H9 (cell line): ENCODE measurements around the gene TCF23. TPM values are rescaled to one million over a fixed set of nuclear protein-coding genes. Genes with fewer than 3 reads are reported as not detected.

Source experiments
- DNase-seq: peaks from one replicate; pipeline ENCODE4 v3.0.0-alpha.2; 2017
- H2AFZ ChIP-seq: one replicate; pipeline ENCODE4 v1.6.1; 2013; ENCODE audit warnings: mild to moderate bottlenecking, low read length, control low read depth, moderate library complexity
- H2AK5ac ChIP-seq: 2 replicates; pipeline ENCODE4 v1.6.1; 2013; ENCODE audit warnings: low read length, control low read depth, mixed read lengths; ENCODE audit not compliant: insufficient read length
- H2BK120ac ChIP-seq: one replicate; pipeline ENCODE4 v1.6.1; 2013; ENCODE audit warnings: low read depth, mild to moderate bottlenecking, low read length, control low read depth, inconsistent platforms; ENCODE audit not compliant: poor library complexity, severe bottlenecking
- H2BK12ac ChIP-seq: 2 replicates; pipeline ENCODE4 v1.6.1; 2013; ENCODE audit warnings: low read length, control low read depth, mixed read lengths, low read depth; ENCODE audit not compliant: insufficient read length
- H2BK15ac ChIP-seq: 2 replicates; pipeline ENCODE4 v1.6.1; 2013; ENCODE audit warnings: low read depth, low read length, control low read depth
- H2BK20ac ChIP-seq: one replicate; pipeline ENCODE4 v1.6.1; 2013; ENCODE audit warnings: low read depth, mild to moderate bottlenecking, low read length, control low read depth, inconsistent platforms; ENCODE audit not compliant: poor library complexity, severe bottlenecking
- H2BK5ac ChIP-seq: 2 replicates; pipeline ENCODE4 v1.6.1; 2013; ENCODE audit warnings: low read length, control low read depth, mixed read lengths; ENCODE audit not compliant: insufficient read length
- H3K14ac ChIP-seq: 2 replicates; pipeline ENCODE4 v1.6.1; 2013; ENCODE audit warnings: low read length, control low read depth; ENCODE audit not compliant: insufficient read depth
- H3K18ac ChIP-seq: 2 replicates; pipeline ENCODE4 v1.6.1; 2013; ENCODE audit warnings: low read depth, mild to moderate bottlenecking, mixed read lengths, low read length, control low read depth; ENCODE audit not compliant: insufficient read length
- H3K23ac ChIP-seq: 2 replicates; pipeline ENCODE4 v1.6.1; 2013; ENCODE audit warnings: low read length, control low read depth, mixed read lengths, low read depth; ENCODE audit not compliant: insufficient read length
- H3K23me2 ChIP-seq: 2 replicates; pipeline ENCODE4 v1.6.1; 2013; ENCODE audit warnings: low read depth, mild to moderate bottlenecking, mixed read lengths, low read length, control low read depth; ENCODE audit not compliant: insufficient read length, poor library complexity, severe bottlenecking
- H3K27ac ChIP-seq: 2 replicates; pipeline ENCODE4 v1.5.1; 2013; ENCODE audit warnings: low read length, control low read depth, mixed read lengths, low read depth; ENCODE audit not compliant: insufficient read length
- H3K27me3 ChIP-seq: 2 replicates; pipeline ENCODE4 v1.6.1; 2013; ENCODE audit warnings: low read length, control low read depth, inconsistent platforms; ENCODE audit not compliant: insufficient read depth
- H3K4ac ChIP-seq: 2 replicates; pipeline ENCODE4 v1.6.1; 2013; ENCODE audit warnings: low read depth, mild to moderate bottlenecking, control low read depth, inconsistent platforms, low read length, moderate library complexity
- H3K4me1 ChIP-seq: 2 replicates; pipeline ENCODE4 v1.6.1; 2013; ENCODE audit warnings: low read length, control low read depth, inconsistent platforms; ENCODE audit not compliant: insufficient read depth
- H3K4me2 ChIP-seq: 2 replicates; pipeline ENCODE4 v1.6.1; 2013; ENCODE audit warnings: low read length, control low read depth, mixed read lengths; ENCODE audit not compliant: insufficient read length, insufficient read depth
- H3K56ac ChIP-seq: 2 replicates; pipeline ENCODE4 v1.6.1; 2013; ENCODE audit warnings: low read depth, mild to moderate bottlenecking, mixed read lengths, low read length, control low read depth; ENCODE audit not compliant: insufficient read length
- H3K79me1 ChIP-seq: 2 replicates; pipeline ENCODE4 v1.6.1; 2013; ENCODE audit warnings: low read depth, mild to moderate bottlenecking, moderate library complexity, low read length, control low read depth, inconsistent platforms; ENCODE audit not compliant: insufficient read depth, poor library complexity, severe bottlenecking
- H3K79me2 ChIP-seq: 2 replicates; pipeline ENCODE4 v1.6.1; 2013; ENCODE audit warnings: low read length, control low read depth, inconsistent platforms; ENCODE audit not compliant: insufficient read depth
- H3K9ac ChIP-seq: 2 replicates; pipeline ENCODE4 v1.6.1; 2013; ENCODE audit warnings: low read length, control low read depth, mixed read lengths; ENCODE audit not compliant: insufficient read length; ENCODE audit errors: extremely low read depth
- H3K9me3 ChIP-seq: one replicate; pipeline ENCODE4 v1.6.1; 2013; ENCODE audit warnings: low read depth, low read length, inconsistent platforms; ENCODE audit not compliant: control insufficient read depth
- H3T11ph ChIP-seq: one replicate; pipeline ENCODE4 v1.6.1; 2013; ENCODE audit warnings: mild to moderate bottlenecking, low read length, control low read depth, inconsistent platforms
- H4K20me1 ChIP-seq: one replicate; pipeline ENCODE4 v1.6.1; 2013; ENCODE audit not compliant: control insufficient read depth, insufficient read length, insufficient read depth
- H4K5ac ChIP-seq: 2 replicates; pipeline ENCODE4 v1.6.1; 2013; ENCODE audit warnings: low read depth, mild to moderate bottlenecking, mixed read lengths, low read length, control low read depth; ENCODE audit not compliant: insufficient read length
- H4K8ac ChIP-seq: replicated peaks from 2 replicates; pipeline ENCODE4 v1.6.1; 2013; ENCODE audit warnings: low read length, control low read depth, mixed read lengths, low read depth; ENCODE audit not compliant: insufficient read length
- H4K91ac ChIP-seq: 2 replicates; pipeline ENCODE4 v1.6.1; 2013; ENCODE audit warnings: low read depth, mild to moderate bottlenecking, moderate library complexity, mixed read lengths, low read length, control low read depth; ENCODE audit not compliant: insufficient read length
- H3K27ac Mint-ChIP-seq, 3 experiments: 2 replicates in 2 of 3; 3 replicates in 1 of 3; pipeline ENCODE4 v1.8.0; 2020 to 2021; ENCODE audit warnings: mixed read lengths in 3 of 3, mild to moderate bottlenecking in 1 of 3, moderate library complexity in 1 of 3
- H3K27me3 Mint-ChIP-seq: 2 replicates; pipeline ENCODE4 v1.8.0; 2021; ENCODE audit warnings: low read depth, mild to moderate bottlenecking, moderate library complexity, mixed read lengths
- H3K36me3 Mint-ChIP-seq, 3 experiments: 2 replicates in 2 of 3; 3 replicates in 1 of 3; pipeline ENCODE4 v1.8.0; 2020 to 2021; ENCODE audit warnings: low read depth in 3 of 3, mixed read lengths in 3 of 3; ENCODE audit not compliant: insufficient read depth in 1 of 3
- H3K4me1 Mint-ChIP-seq, 2 experiments: 2 replicates each; pipeline ENCODE4 v1.8.0; 2020; ENCODE audit warnings: mixed read lengths in 2 of 2
- H3K4me3 Mint-ChIP-seq, 2 experiments: 2 replicates in 1 of 2; 3 replicates in 1 of 2; pipeline ENCODE4 v1.8.0; 2020 to 2021; ENCODE audit warnings: mild to moderate bottlenecking in 2 of 2, mixed read lengths in 2 of 2, moderate library complexity in 1 of 2
- H3K9me3 Mint-ChIP-seq, 2 experiments: 2 replicates in 1 of 2; 3 replicates in 1 of 2; pipeline ENCODE4 v1.8.0; 2020; ENCODE audit warnings: mild to moderate bottlenecking in 2 of 2, mixed read lengths in 2 of 2, moderate library complexity in 1 of 2
- CTCF ChIP-seq: fragments of 200-600 bp; sonication (generic); conservative IDR thresholded peaks from 3 replicates; pipeline ENCODE4 v1.8.0; 2021; ENCODE audit warnings: antibody characterized with exemption, mild to moderate bottlenecking
- WGBS: extraction: QIAGEN DNeasy Blood & Tissue Kit; methylation state at CpG from one replicate; pipeline ENCODE4 v1.1.7; 2013; ENCODE audit warnings: missing lambda C conversion rate, low lambda C conversion rate, mixed read lengths; ENCODE audit not compliant: insufficient read length; ENCODE audit errors: extremely low coverage; 5-methylcytosine and 5-hydroxymethylcytosine counted together
- total RNA-seq: library from RNA; stranded (reverse); gene quantifications from 2 replicates; pipeline ENCODE4 v1.2.1, GENCODE V29; 2021

The TCF23 gene
- total RNA-seq, 1 experiment from 2014 or later = not detected

GRCh38 chr2:27162151-27163121 is 13.6 kb downstream of the TCF23 start:
- Histone ChIP-seq H2BK12ac (no peak overlapping the region), H3K23ac (no peak overlapping the region), H2BK5ac (no peak overlapping the region), H4K20me1 (no peaks in the 10 kb centered on the region), H3K9me3 (no peaks in the 10 kb centered on the region), H2BK120ac (no peak overlapping the region), H2AFZ (no peak overlapping the region), H3K56ac (no peak overlapping the region), H4K5ac (no peak overlapping the region), H3K23me2 (no peaks in the 10 kb centered on the region), H3K79me2 (no peaks in the 10 kb centered on the region), H3K27me3 (no peaks in the 10 kb centered on the region), H3K9ac (no peak overlapping the region), H2AK5ac (no peak overlapping the region), H4K91ac (no peak overlapping the region), H3K4me1 (peaks cover 2% of the 10 kb centered on the region; the same call in 1 of the 2 replicates), H3K27ac (no peak overlapping the region), H3K79me1 (no peaks in the 10 kb centered on the region), H3K18ac (no peak overlapping the region), H2BK15ac (no peak overlapping the region), H4K8ac (no peak overlapping the region), H3K4me2 (no peak overlapping the region), H3K4ac (no peak overlapping the region), H3K14ac (no peak overlapping the region), H3T11ph (no peak overlapping the region), H2BK20ac (no peak overlapping the region)
- no CpG with 5 or more reads among the region's 15 CpGs for WGBS
- DNase-seq = no peak
- H3K27me3 Mint-ChIP-seq = peaks cover 2% of the 10 kb centered on the region; the same call in 1 of the 2 replicates
- H3K4me3 Mint-ChIP-seq = no peak overlapping the region
- no peak for TF ChIP-seq CTCF
- peaks cover 4 to 10% of the 10 kb centered on the region in 2 experiments; a peak in 2 of 5 replicates for H3K9me3 Mint-ChIP-seq
- H3K36me3 Mint-ChIP-seq = peaks cover 0 to 5% (median 0%) of the 10 kb centered on the region in 3 experiments; a peak in 3 of 7 replicates
- H3K27ac Mint-ChIP-seq = no peak overlapping the region
- H3K4me1 Mint-ChIP-seq = peaks cover 26 to 34% of the 10 kb centered on the region in 2 experiments
